ENCODE data around the gene PCDHGA2. TPM values are rescaled to one million over a fixed set of nuclear protein-coding genes. Genes with fewer than 3 reads are reported as not detected.

PCDHGA2 gene
- total and polyA plus RNA-seq, 2 donors (not counting 1 experiment from before 2014, with no cell fraction given): 4.5 to 5.8 TPM

GRCh38 chr5:141392429-141393198 lies 54.1 kb downstream of the PCDHGA2 start, which contains the start of gene PCDHGA8:
Gene PCDHGA8, plus strand, starts transcription at chr5:141392633. Its CDS starts 181 bp downstream, at chr5:141392814.
- Histone ChIP-seq H2AFZ (ENCODE audit: low read length) (no peak within 1 kb of the TSS), H3K36me3 (ENCODE audit: control insufficient read depth, insufficient read depth, low read length) (no peaks in the 10 kb centered on the region), H3K4me1 (ENCODE audit: control insufficient read depth, extremely low read depth, insufficient read depth, low read length) (no peaks in the 10 kb centered on the region), H3K79me2 (ENCODE audit: control insufficient read depth, insufficient read depth, low read length) (no peaks in the 10 kb centered on the region), H3K27ac (ENCODE audit: insufficient read depth, low read length) (no peak within 1 kb of the TSS), H3K9me3 (ENCODE audit: control insufficient read depth, insufficient read depth, low read depth, low read length) (peaks cover 4% of the 10 kb centered on the region), H3K27me3 (ENCODE audit: control insufficient read depth, insufficient read depth, low read length) (no peaks in the 10 kb centered on the region), H3K4me2 (ENCODE audit: extremely low read depth, insufficient read depth, low read length) (no peak within 1 kb of the TSS), H3K9ac (ENCODE audit: insufficient read depth, low read length) (no peak within 1 kb of the TSS), H4K20me1 (ENCODE audit: control insufficient read depth, extremely low read depth, insufficient read depth, low read length) (no peaks in the 10 kb centered on the region), H3K4me3 (replicated peaks in 1 of 4; ENCODE audit: control extremely low read depth in 1 of 4, insufficient read depth in 1 of 4, low read depth in 3 of 4, low read length in 4 of 4) (peak within 1 kb of the TSS in 2 of 4 experiments; percentile 16 to 21)
- peak in 1 of 2 donors; percentile 31 for DNase-seq (ENCODE audit: low read depth in 2 of 2)
- no peak for TF ChIP-seq EZH2 (IDR thresholded peaks at IDR 0.05; ENCODE audit: low read length, missing control alignments)
- TF ChIP-seq CTCF (conservative IDR thresholded peaks at IDR 0.05 in 1 of 2, IDR thresholded peaks at IDR 0.05 in 1 of 2; ENCODE audit: low read depth in 1 of 2, low read length in 2 of 2): peak in 1 of 2 donors; percentile 13

Other genes with a start within 250 kb of the PCDHGA2 start
Only the 30 nearest of the 38 such genes appear.
- 0.26 and 0.99 TPM in 2 replicates for gene PCDHB9, start 151.6 kb upstream of the PCDHGA2 start, total RNA-seq
- gene PCDHB9, start 151.6 kb upstream of the PCDHGA2 start, polyA plus RNA-seq: 0.27 and 0.82 TPM in 2 replicates
- 0.77 and 2.0 TPM in 2 replicates for gene PCDHB10, start 146.4 kb upstream of the PCDHGA2 start, total RNA-seq
- gene PCDHB10, start 146.4 kb upstream of the PCDHGA2 start, polyA plus RNA-seq: 0.28 and 0.78 TPM in 2 replicates
- 0.77 and 1.7 TPM in 2 replicates for gene PCDHB11, start 139.1 kb upstream of the PCDHGA2 start, total RNA-seq
- gene PCDHB11, start 139.1 kb upstream of the PCDHGA2 start, polyA plus RNA-seq: 0.11 and 0.36 TPM in 2 replicates
- 0.26 and 0.66 TPM in 2 replicates for gene PCDHB12, start 130.0 kb upstream of the PCDHGA2 start, total RNA-seq
- gene PCDHB12, start 130.0 kb upstream of the PCDHGA2 start, polyA plus RNA-seq: 0.02 and 0.27 TPM in 2 replicates
- gene PCDHB13, start 124.8 kb upstream of the PCDHGA2 start, total RNA-seq: 0.26 and 1.5 TPM in 2 replicates
- 0.24 and 0.62 TPM in 2 replicates for gene PCDHB13, start 124.8 kb upstream of the PCDHGA2 start, polyA plus RNA-seq
- 0.77 and 1.7 TPM in 2 replicates for gene PCDHB14, start 115.4 kb upstream of the PCDHGA2 start, total RNA-seq
- gene PCDHB14, start 115.4 kb upstream of the PCDHGA2 start, polyA plus RNA-seq: 0.18 and 0.86 TPM in 2 replicates
- gene PCDHB15, start 93.4 kb upstream of the PCDHGA2 start, total RNA-seq: 0.77 and 1.8 TPM in 2 replicates
- gene PCDHB15, start 93.4 kb upstream of the PCDHGA2 start, polyA plus RNA-seq: 0.12 and 0.31 TPM in 2 replicates
- gene SLC25A2, start 34.7 kb upstream of the PCDHGA2 start, total RNA-seq: 0.66 TPM in 1 of 2 replicates, not detected in the other
- gene SLC25A2, start 34.7 kb upstream of the PCDHGA2 start, polyA plus RNA-seq: not detected in 2 replicates
- 87.1 and 107 TPM in 2 replicates for gene TAF7, start 18.0 kb upstream of the PCDHGA2 start, total RNA-seq
- 64.9 and 73.0 TPM in 2 replicates for gene TAF7, start 18.0 kb upstream of the PCDHGA2 start, polyA plus RNA-seq
- gene PCDHGA1, start 8.2 kb upstream of the PCDHGA2 start, total RNA-seq: 1.0 and 1.8 TPM in 2 replicates
- 1.1 and 1.6 TPM in 2 replicates for gene PCDHGA1, start 8.2 kb upstream of the PCDHGA2 start, polyA plus RNA-seq
- gene PCDHGA3, start 5.1 kb downstream of the PCDHGA2 start, total RNA-seq: 1.5 and 2.8 TPM in 2 replicates
- 1.3 and 1.4 TPM in 2 replicates for gene PCDHGA3, start 5.1 kb downstream of the PCDHGA2 start, polyA plus RNA-seq
- gene PCDHGB1, start 11.3 kb downstream of the PCDHGA2 start, total RNA-seq: 3.1 and 4.3 TPM in 2 replicates
- 1.7 TPM in 2 replicates for gene PCDHGB1, start 11.3 kb downstream of the PCDHGA2 start, polyA plus RNA-seq
- gene PCDHGA4, start 16.3 kb downstream of the PCDHGA2 start, total RNA-seq: 2.8 and 7.6 TPM in 2 replicates
- gene PCDHGA4, start 16.3 kb downstream of the PCDHGA2 start, polyA plus RNA-seq: 3.1 and 6.4 TPM in 2 replicates
- 3.1 and 4.6 TPM in 2 replicates for gene PCDHGB2, start 21.2 kb downstream of the PCDHGA2 start, total RNA-seq
- gene PCDHGB2, start 21.2 kb downstream of the PCDHGA2 start, polyA plus RNA-seq: 2.3 and 5.7 TPM in 2 replicates
- 1.5 and 2.6 TPM in 2 replicates for gene PCDHGA5, start 25.4 kb downstream of the PCDHGA2 start, total RNA-seq
- 1.2 and 1.4 TPM in 2 replicates for gene PCDHGA5, start 25.4 kb downstream of the PCDHGA2 start, polyA plus RNA-seq
- gene PCDHGB3, start 31.5 kb downstream of the PCDHGA2 start, total RNA-seq: 3.1 and 5.8 TPM in 2 replicates
- gene PCDHGB3, start 31.5 kb downstream of the PCDHGA2 start, polyA plus RNA-seq: 2.5 and 2.9 TPM in 2 replicates
- 3.1 and 4.8 TPM in 2 replicates for gene PCDHGA6, start 35.1 kb downstream of the PCDHGA2 start, total RNA-seq
- 3.9 and 4.2 TPM in 2 replicates for gene PCDHGA6, start 35.1 kb downstream of the PCDHGA2 start, polyA plus RNA-seq
- gene PCDHGA7, start 44.0 kb downstream of the PCDHGA2 start, total RNA-seq: 2.8 and 6.8 TPM in 2 replicates
- 2.7 and 3.0 TPM in 2 replicates for gene PCDHGA7, start 44.0 kb downstream of the PCDHGA2 start, polyA plus RNA-seq
- gene PCDHGB4, start 48.9 kb downstream of the PCDHGA2 start, total RNA-seq: 10.0 and 18.3 TPM in 2 replicates
- gene PCDHGB4, start 48.9 kb downstream of the PCDHGA2 start, polyA plus RNA-seq: 13.3 and 15.5 TPM in 2 replicates
- gene PCDHGA8, start 53.9 kb downstream of the PCDHGA2 start, total RNA-seq: 2.6 and 4.6 TPM in 2 replicates
- gene PCDHGA8, start 53.9 kb downstream of the PCDHGA2 start, polyA plus RNA-seq: 0.76 and 1.1 TPM in 2 replicates
- 17.5 and 21.5 TPM in 2 replicates for gene PCDHGB5, start 59.2 kb downstream of the PCDHGA2 start, total RNA-seq
- 19.6 TPM in 2 replicates for gene PCDHGB5, start 59.2 kb downstream of the PCDHGA2 start, polyA plus RNA-seq
- gene PCDHGA9, start 64.0 kb downstream of the PCDHGA2 start, total RNA-seq: 2.6 and 4.8 TPM in 2 replicates
- gene PCDHGA9, start 64.0 kb downstream of the PCDHGA2 start, polyA plus RNA-seq: 3.2 and 3.3 TPM in 2 replicates
- 3.9 and 4.3 TPM in 2 replicates for gene PCDHGB6, start 69.3 kb downstream of the PCDHGA2 start, total RNA-seq
- gene PCDHGB6, start 69.3 kb downstream of the PCDHGA2 start, polyA plus RNA-seq: 2.6 and 2.8 TPM in 2 replicates
- gene PCDHGA10, start 74.2 kb downstream of the PCDHGA2 start, total RNA-seq: 7.4 and 10.2 TPM in 2 replicates
- gene PCDHGA10, start 74.2 kb downstream of the PCDHGA2 start, polyA plus RNA-seq: 3.8 and 4.2 TPM in 2 replicates
- gene PCDHGB7, start 78.9 kb downstream of the PCDHGA2 start, total RNA-seq: 13.0 and 13.6 TPM in 2 replicates
- gene PCDHGB7, start 78.9 kb downstream of the PCDHGA2 start, polyA plus RNA-seq: 11.3 and 15.3 TPM in 2 replicates
- 5.9 and 8.6 TPM in 2 replicates for gene PCDHGA11, start 82.3 kb downstream of the PCDHGA2 start, total RNA-seq
- gene PCDHGA11, start 82.3 kb downstream of the PCDHGA2 start, polyA plus RNA-seq: 4.7 and 10.8 TPM in 2 replicates
- 9.2 and 13.7 TPM in 2 replicates for gene PCDHGA12, start 91.7 kb downstream of the PCDHGA2 start, total RNA-seq
- 11.9 and 14.1 TPM in 2 replicates for gene PCDHGA12, start 91.7 kb downstream of the PCDHGA2 start, polyA plus RNA-seq
- 59.0 and 63.4 TPM in 2 replicates for gene PCDHGC3, start 137.2 kb downstream of the PCDHGA2 start, total RNA-seq
- 106 and 109 TPM in 2 replicates for gene PCDHGC3, start 137.2 kb downstream of the PCDHGA2 start, polyA plus RNA-seq
- gene PCDHGC4, start 146.3 kb downstream of the PCDHGA2 start, total RNA-seq: 1.5 and 3.0 TPM in 2 replicates
- gene PCDHGC4, start 146.3 kb downstream of the PCDHGA2 start, polyA plus RNA-seq: 0.48 and 0.76 TPM in 2 replicates
- gene PCDHGC5, start 150.3 kb downstream of the PCDHGA2 start, total RNA-seq: 1.3 and 2.6 TPM in 2 replicates
- gene PCDHGC5, start 150.3 kb downstream of the PCDHGA2 start, polyA plus RNA-seq: 0.97 and 1.1 TPM in 2 replicates